IMR-90 (cell line): ENCODE data around the gene TSC2.

Experiments used
- POLR2A ChIP-seq: IDR thresholded peaks from 2 replicates; pipeline ENCODE4 v1.6.1; 2012; ENCODE audit warnings: mild to moderate bottlenecking, low read depth, low read length
- RAD21 ChIP-seq: IDR thresholded peaks from 2 replicates; pipeline ENCODE4 v1.6.1; 2012; ENCODE audit warnings: low read length, improper control_type of control experiment
- TF ChIP-seq, protein P1 (sequence below): conservative IDR thresholded peaks from 2 replicates; pipeline ENCODE4 v1.5.1; 2012; ENCODE audit warnings: mild to moderate bottlenecking, low read depth, low read length, improper control_type of control experiment

DNA sequence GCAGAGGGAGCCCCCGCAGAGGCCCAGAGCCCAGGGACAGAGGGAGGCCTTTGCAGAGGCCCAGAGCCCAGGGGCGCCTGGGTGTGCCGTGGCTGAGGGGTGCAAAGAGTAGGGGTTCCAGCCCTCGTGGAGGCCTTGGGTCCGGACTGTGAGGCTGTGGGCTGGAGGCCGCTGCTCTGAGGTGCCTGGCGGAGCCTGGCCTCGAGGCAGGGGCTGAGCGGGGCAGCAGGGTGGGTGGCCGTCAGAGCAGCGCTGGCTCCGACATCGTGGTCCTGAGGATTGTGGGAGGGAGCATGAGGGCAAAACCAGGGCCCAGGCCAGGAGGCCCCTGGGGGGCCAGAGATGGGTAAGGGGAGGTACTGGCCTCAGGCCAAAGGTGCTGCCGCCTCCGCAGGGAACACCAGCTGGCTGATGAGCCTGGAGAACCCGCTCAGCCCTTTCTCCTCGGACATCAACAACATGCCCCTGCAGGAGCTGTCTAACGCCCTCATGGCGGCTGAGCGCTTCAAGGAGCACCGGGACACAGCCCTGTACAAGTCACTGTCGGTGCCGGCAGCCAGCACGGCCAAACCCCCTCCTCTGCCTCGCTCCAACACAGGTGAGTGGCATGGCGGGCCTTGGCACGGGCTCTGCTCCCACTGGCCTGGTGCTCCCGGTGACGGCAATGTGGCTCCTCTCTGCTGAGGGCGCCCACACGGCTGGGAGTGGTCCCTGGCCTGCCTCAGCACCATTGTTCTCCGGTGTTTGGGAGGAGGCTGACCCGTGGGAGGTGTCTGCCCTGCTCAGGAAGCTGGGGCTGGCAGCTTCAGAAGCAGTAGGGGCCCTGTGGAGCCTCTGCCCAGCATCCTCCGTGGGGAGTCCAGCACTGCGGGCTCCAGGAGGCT, 33.7 kb downstream of the TSC2 start:
- TF ChIP-seq, protein P1, sequence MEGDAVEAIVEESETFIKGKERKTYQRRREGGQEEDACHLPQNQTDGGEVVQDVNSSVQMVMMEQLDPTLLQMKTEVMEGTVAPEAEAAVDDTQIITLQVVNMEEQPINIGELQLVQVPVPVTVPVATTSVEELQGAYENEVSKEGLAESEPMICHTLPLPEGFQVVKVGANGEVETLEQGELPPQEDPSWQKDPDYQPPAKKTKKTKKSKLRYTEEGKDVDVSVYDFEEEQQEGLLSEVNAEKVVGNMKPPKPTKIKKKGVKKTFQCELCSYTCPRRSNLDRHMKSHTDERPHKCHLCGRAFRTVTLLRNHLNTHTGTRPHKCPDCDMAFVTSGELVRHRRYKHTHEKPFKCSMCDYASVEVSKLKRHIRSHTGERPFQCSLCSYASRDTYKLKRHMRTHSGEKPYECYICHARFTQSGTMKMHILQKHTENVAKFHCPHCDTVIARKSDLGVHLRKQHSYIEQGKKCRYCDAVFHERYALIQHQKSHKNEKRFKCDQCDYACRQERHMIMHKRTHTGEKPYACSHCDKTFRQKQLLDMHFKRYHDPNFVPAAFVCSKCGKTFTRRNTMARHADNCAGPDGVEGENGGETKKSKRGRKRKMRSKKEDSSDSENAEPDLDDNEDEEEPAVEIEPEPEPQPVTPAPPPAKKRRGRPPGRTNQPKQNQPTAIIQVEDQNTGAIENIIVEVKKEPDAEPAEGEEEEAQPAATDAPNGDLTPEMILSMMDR: no peak
- no peak for TF ChIP-seq POLR2A
- TF ChIP-seq RAD21: no peak
